ES-I3 (cell line): ENCODE results near the gene CACNA1S.

Experiments
- H3K36me3 ChIP-seq: 2 replicates; pipeline ENCODE4 v1.6.1; 2013; ENCODE audit warnings: mild to moderate bottlenecking, low read length, control low read depth, moderate library complexity; ENCODE audit not compliant: insufficient read depth
- H3K4me1 ChIP-seq: 2 replicates; pipeline ENCODE4 v1.6.1; 2013; ENCODE audit warnings: mild to moderate bottlenecking, control low read depth, low read length; ENCODE audit not compliant: insufficient read depth
- H3K9ac ChIP-seq: 2 replicates; pipeline ENCODE4 v1.6.1; 2013; ENCODE audit warnings: low read depth, mild to moderate bottlenecking, low read length, moderate library complexity
- H3K9me3 ChIP-seq: 2 replicates; pipeline ENCODE4 v1.6.1; 2013; ENCODE audit warnings: mild to moderate bottlenecking, low read length, moderate library complexity; ENCODE audit not compliant: control insufficient read depth, insufficient read depth

CACNA1S gene

GRCh38 chr1:201143726-201144635, 31.8 kb upstream of the CACNA1S start:
- no peaks in the 10 kb centered on the region for H3K4me1 ChIP-seq
- H3K36me3 ChIP-seq = peaks cover 42% of the 10 kb centered on the region
- no peaks in the 10 kb centered on the region for H3K9me3 ChIP-seq
- H3K9ac ChIP-seq = no peak overlapping the region

DNA sequence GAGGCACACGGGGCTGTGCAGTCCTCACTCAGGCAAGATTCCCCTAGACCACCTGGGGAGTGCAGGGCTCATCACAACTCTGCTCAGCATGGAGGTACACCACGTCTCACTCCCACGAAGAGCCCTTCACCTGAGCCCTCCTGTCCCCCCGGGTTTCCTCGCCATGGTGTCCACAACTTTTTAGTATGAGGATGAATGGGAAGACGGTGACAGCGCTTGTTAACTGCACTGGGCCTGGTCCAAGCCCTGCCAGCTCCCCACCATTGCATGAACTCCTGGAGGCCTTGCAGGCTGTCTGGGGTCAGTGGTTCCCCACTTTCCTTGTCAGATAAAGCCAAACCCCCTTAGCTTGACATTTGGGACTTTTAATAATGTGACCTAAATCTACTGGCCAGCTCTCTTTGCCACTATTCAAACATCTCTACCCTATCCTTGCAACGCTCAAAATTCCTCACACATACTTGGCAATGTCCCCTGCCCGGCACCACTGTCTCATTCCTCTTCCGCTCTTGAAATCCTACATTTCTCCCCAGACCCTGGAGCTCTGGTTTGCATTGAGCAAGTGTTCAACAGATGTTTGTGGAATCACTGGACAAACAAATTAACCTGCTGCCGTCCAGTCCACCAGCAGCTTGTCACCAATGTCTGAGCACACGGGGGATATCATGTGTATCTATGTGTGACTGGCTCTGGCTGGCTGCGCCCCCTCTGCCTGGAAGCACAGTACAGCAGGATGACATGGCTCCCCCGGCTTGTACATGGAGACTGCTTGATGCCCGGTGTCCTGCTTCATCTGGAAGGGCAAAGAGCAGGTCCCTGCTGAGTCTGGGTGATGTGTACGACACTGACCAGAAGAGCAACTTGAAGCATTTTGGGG, 30.9 kb upstream of the CACNA1S start:
- no peaks in the 10 kb centered on the region for H3K4me1 ChIP-seq
- peaks cover 34% of the 10 kb centered on the region for H3K36me3 ChIP-seq
- no peak overlapping the region for H3K9ac ChIP-seq
- H3K9me3 ChIP-seq = no peaks in the 10 kb centered on the region

GRCh38 chr1:201142011-201142848, 30.0 kb upstream of the CACNA1S start:
- no peak overlapping the region for H3K9ac ChIP-seq
- H3K9me3 ChIP-seq = no peaks in the 10 kb centered on the region
- H3K4me1 ChIP-seq = no peaks in the 10 kb centered on the region
- peaks cover 29% of the 10 kb centered on the region for H3K36me3 ChIP-seq

- H3K9ac ChIP-seq = no peak overlapping the region
Observed at GRCh38 chr1:201141418-201141817, 29.2 kb upstream of the CACNA1S start.

GRCh38 chr1:201140941-201141260, 28.7 kb upstream of the CACNA1S start:
- no peaks in the 10 kb centered on the region for H3K9me3 ChIP-seq
- H3K4me1 ChIP-seq = no peaks in the 10 kb centered on the region
- no peak overlapping the region for H3K9ac ChIP-seq
- H3K36me3 ChIP-seq = peaks cover 24% of the 10 kb centered on the region

More at GRCh38 chr1:201141418-201141817, 29.2 kb upstream of the CACNA1S start:
- H3K9me3 ChIP-seq = no peaks in the 10 kb centered on the region
- H3K36me3 ChIP-seq = peaks cover 26% of the 10 kb centered on the region
- no peaks in the 10 kb centered on the region for H3K4me1 ChIP-seq

GRCh38 chr1:201140235-201140940, 28.2 kb upstream of the CACNA1S start:
- H3K9ac ChIP-seq = no peak overlapping the region
- peaks cover 24% of the 10 kb centered on the region for H3K36me3 ChIP-seq
- H3K9me3 ChIP-seq = no peaks in the 10 kb centered on the region
- H3K4me1 ChIP-seq = no peaks in the 10 kb centered on the region

- peaks cover 19% of the 10 kb centered on the region for H3K36me3 ChIP-seq
- H3K9me3 ChIP-seq = no peaks in the 10 kb centered on the region
- H3K4me1 ChIP-seq = no peaks in the 10 kb centered on the region
- H3K9ac ChIP-seq = no peak overlapping the region
Observed at GRCh38 chr1:201139756-201140155, 27.5 kb upstream of the CACNA1S start.

DNA sequence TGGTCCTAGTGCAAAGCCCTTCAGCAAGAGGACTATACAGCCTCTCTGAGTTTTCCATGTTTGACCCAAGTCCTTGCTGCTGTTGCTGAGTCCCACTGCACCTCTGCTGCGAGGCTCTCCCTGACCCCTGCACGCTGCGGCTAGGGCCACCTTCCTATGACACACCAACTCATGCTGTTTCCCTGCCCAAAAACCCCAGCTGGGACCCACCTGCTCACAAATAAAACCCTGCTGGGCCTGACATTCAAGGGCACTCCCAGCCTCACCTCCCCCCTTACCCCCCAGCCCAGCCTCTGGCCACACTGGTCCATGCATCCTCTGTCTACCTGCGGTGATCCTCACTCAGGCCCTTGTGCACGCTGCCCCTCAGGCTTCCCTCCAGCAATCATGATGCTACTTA, 27.1 kb upstream of the CACNA1S start:
- no peak overlapping the region for H3K9ac ChIP-seq
- peaks cover 15% of the 10 kb centered on the region for H3K36me3 ChIP-seq
- no peaks in the 10 kb centered on the region for H3K9me3 ChIP-seq
- no peaks in the 10 kb centered on the region for H3K4me1 ChIP-seq

DNA sequence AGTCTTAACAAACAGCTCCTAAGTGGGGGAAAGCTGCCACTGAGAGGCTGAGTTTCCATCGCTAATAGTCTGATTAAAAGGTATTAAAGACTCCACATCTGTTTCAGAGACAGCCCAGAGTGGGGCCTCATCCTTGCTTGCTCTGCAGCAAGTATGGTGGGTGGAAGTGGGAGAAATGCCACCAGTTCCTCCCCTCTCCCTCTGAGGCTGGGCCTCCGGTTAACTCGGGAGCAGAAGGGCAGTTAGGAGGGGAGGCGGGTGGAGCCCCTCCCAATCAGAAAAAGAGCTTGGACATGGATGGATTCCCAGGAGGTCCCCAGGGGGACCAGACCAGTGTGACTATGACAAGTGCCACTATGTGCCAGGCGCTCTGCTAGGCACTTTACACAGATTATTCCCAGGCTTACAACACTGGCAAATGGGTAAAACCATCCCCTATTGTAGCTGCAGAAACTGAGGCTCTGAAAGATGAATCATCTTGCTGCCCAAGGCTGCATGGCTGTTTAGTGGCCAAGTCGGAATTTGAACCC, 26.1 kb upstream of the CACNA1S start:
- H3K36me3 ChIP-seq = peaks cover 6% of the 10 kb centered on the region
- no peaks in the 10 kb centered on the region for H3K9me3 ChIP-seq
- no peak overlapping the region for H3K9ac ChIP-seq
- no peaks in the 10 kb centered on the region for H3K4me1 ChIP-seq

DNA sequence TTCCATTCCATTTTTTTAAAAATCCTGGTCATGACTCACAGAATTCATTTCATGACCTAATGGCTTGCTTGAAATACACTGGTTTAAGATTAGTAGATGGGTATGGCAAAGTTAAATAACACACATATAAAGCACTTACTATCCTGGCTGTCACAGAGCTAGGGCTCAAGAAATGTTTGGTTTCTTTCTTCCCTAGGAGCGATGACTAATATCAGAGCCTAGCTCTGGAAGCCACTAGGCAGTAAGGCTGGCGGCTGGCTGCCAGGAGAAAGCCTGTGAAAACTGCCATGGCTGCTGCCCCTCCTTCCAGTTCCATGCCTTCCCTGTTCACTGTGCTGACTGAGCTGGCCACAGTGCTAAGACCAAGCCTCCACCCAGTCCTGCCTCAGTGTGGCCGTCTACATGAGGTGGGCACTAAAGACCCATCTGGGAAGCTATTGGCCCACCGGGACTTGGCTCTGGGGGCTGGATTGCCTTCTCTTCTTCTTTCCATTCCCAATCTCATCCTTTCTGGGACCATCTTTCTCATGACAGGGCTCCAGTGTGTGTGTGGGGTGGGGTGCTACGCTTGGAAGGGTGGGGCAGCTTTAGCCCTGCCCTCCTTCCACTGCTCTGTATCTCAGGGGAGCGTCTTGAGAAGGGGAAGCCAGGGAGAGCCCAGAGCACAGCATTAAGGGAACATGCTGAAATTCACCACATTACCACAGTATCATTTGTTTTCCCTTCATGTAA, 25.5 kb upstream of the CACNA1S start:
- Histone ChIP-seq H3K9ac (no peak overlapping the region), H3K4me1 (no peaks in the 10 kb centered on the region), H3K9me3 (no peaks in the 10 kb centered on the region), H3K36me3 (peaks cover 5% of the 10 kb centered on the region)

DNA sequence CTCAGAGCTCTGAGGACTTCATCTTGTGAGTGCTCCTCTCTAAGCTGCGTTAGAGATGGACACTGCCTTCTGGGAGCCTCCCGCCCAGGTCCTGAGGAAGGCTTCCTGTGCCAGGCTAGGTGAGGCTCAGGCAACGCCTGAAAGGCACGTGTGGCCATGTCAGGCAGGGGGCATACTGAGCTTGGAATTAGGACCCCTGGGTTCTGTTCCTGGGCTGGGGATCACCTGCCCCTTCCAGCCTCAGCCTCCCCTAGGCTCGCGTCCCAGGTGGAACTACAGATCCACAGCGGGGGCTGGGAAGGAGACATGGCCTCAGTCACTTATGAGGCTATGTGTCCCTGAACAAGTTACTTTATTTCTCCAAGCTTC, 24.8 kb upstream of the CACNA1S start:
- Histone ChIP-seq H3K9me3 (no peaks in the 10 kb centered on the region), H3K36me3 (peaks cover 2% of the 10 kb centered on the region), H3K4me1 (no peaks in the 10 kb centered on the region), H3K9ac (no peak overlapping the region)

GRCh38 chr1:201136355-201137023, 24.3 kb upstream of the CACNA1S start:
- Histone ChIP-seq H3K36me3 (no peaks in the 10 kb centered on the region; the same call in none of the 2 replicates), H3K4me1 (no peaks in the 10 kb centered on the region), H3K9ac (no peak overlapping the region), H3K9me3 (no peaks in the 10 kb centered on the region)

DNA sequence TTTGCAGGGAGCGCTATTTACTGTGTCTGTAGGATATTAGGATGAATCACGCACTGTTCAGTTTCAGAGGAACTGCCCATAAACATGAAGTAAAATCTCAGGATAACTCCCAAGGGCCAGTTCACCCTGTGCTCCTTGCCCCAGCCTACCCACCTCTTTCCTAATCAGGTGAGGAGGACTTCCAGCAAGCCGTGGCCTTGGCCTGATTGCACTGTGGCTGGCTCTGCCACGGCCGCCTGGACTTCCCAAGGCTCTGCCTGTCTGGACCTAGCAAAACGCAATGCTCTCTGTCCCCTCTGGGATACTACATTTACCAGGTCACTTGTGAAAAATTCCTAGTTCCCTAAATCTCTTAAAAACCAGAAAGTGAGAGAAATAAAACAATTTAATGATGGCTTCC, 22.2 kb upstream of the CACNA1S start:
- H3K9ac ChIP-seq = no peak overlapping the region
- H3K36me3 ChIP-seq = no peaks in the 10 kb centered on the region; the same call in 1 of the 2 replicates
- no peaks in the 10 kb centered on the region for H3K4me1 ChIP-seq
- H3K9me3 ChIP-seq = no peaks in the 10 kb centered on the region
